ENCODE data around the gene CAPN6. TPM values are rescaled to one million over a fixed set of nuclear protein-coding genes. Genes with fewer than 3 reads are reported as not detected.

The CAPN6 gene
- total RNA-seq, 1 donor from 2014 or later: not detected

DNA sequence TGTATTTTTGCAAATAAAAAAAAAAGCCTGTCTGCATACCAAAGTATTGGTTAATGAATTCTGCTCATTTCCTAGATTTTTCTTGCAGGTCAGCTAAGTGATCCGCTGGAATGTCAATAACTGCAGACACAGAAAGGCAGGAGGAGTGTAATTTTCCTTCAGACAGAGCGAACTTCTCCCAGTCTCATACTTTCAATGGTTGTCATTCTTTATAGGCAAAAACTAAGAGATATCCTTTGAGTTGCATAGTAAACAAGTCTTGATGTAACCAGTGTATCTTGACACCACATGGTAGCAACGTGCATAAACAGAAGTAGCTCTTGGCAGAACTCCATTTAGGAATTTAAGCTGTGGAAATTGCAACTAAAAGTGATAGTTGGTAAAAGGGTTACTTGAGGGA, 8.2 kb downstream of the CAPN6 start:
- H3K36me3 Mint-ChIP-seq (ENCODE audit: low read depth): no peaks in the 10 kb centered on the region
- H3K27me3 Mint-ChIP-seq: no peaks in the 10 kb centered on the region
- H3K27ac Mint-ChIP-seq: no peak overlapping the region
- DNase-seq: no peak
- no peaks in the 10 kb centered on the region for H3K4me1 Mint-ChIP-seq
- intact Hi-C loops (cut with micrococcal nuclease): no loop called here
- H3K4me3 Mint-ChIP-seq: no peak overlapping the region
- H3K9me3 Mint-ChIP-seq: no peaks in the 10 kb centered on the region

DNA sequence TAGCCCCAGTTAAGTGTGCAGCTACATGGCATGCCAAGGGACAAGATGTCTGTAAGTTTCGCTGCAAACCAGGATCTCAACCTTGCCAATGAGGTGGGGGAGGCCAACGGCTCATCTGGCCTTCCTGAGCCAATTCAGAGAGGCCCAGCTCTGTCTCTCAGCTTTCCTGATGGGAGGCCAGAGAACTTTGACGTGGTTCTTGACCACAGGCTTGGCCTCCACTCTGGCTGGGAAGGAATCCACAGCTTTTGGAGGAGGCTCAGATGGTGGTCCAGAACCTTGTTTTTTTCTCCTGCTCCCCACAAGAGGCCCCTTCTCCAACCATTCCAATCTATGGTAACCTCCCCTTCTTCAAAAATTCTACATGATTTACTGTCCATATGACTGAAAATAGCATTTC, 9.8 kb downstream of the CAPN6 start:
- no peak for DNase-seq
- H3K27ac Mint-ChIP-seq: no peak overlapping the region
- H3K36me3 Mint-ChIP-seq (ENCODE audit: low read depth): no peaks in the 10 kb centered on the region
- H3K4me3 Mint-ChIP-seq: no peak overlapping the region
- H3K9me3 Mint-ChIP-seq: no peaks in the 10 kb centered on the region
- H3K4me1 Mint-ChIP-seq: no peaks in the 10 kb centered on the region
- no peaks in the 10 kb centered on the region for H3K27me3 Mint-ChIP-seq
- intact Hi-C loops (cut with micrococcal nuclease): no loop called here

DNA sequence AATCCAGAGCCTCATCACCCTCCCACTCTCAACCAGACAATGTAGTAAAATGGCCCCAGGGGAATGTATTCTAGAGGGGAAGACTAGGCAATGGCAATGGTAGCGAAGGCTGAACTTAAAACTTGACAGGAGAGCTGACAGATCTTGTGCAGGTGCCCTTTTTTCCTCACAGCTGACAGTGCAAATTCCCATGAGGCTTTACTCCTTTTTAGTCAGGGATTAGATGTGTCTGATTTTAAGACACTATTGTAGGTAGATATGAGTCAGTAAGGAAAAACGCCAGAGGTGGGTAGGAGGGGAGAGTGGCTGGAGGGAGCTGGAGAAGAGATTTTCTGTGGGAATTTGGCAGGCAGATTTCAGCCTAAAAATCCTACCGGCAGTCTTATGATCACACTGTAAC, 10.7 kb downstream of the CAPN6 start:
- no peaks in the 10 kb centered on the region for H3K27me3 Mint-ChIP-seq
- H3K27ac Mint-ChIP-seq: no peak overlapping the region
- DNase-seq: no peak
- no peaks in the 10 kb centered on the region for H3K36me3 Mint-ChIP-seq (ENCODE audit: low read depth)
- no peak overlapping the region for H3K4me3 Mint-ChIP-seq
- intact Hi-C loops (cut with micrococcal nuclease): no loop called here
- H3K4me1 Mint-ChIP-seq: no peaks in the 10 kb centered on the region
- no peaks in the 10 kb centered on the region for H3K9me3 Mint-ChIP-seq

DNA sequence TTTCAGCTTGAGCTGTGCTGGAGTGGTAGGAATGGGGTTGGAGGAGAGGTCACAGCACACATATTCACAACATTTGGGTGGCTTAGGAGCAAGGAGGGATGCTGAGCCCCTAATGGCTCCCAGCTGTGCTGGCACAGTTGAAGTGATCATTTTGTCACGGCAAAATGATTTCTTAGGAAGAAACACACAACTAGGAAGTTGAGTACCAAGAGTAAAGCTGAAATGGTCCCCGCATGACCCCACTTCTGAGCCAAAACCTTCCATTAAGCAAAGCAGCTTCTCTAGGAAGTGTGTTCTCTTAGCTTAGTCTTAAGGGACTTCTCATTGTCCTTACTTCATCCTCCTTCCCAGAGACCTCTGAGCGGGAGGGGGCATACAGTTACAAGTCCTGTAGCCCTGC, 12.6 kb downstream of the CAPN6 start:
- Mint-ChIP-seq H3K4me3 (no peak overlapping the region), H3K27ac (no peak overlapping the region), H3K9me3 (no peaks in the 10 kb centered on the region), H3K27me3 (no peaks in the 10 kb centered on the region), H3K36me3 (ENCODE audit: low read depth) (no peaks in the 10 kb centered on the region), H3K4me1 (no peaks in the 10 kb centered on the region)
- DNase-seq: no peak
- intact Hi-C loops (cut with micrococcal nuclease): no loop called here

DNA sequence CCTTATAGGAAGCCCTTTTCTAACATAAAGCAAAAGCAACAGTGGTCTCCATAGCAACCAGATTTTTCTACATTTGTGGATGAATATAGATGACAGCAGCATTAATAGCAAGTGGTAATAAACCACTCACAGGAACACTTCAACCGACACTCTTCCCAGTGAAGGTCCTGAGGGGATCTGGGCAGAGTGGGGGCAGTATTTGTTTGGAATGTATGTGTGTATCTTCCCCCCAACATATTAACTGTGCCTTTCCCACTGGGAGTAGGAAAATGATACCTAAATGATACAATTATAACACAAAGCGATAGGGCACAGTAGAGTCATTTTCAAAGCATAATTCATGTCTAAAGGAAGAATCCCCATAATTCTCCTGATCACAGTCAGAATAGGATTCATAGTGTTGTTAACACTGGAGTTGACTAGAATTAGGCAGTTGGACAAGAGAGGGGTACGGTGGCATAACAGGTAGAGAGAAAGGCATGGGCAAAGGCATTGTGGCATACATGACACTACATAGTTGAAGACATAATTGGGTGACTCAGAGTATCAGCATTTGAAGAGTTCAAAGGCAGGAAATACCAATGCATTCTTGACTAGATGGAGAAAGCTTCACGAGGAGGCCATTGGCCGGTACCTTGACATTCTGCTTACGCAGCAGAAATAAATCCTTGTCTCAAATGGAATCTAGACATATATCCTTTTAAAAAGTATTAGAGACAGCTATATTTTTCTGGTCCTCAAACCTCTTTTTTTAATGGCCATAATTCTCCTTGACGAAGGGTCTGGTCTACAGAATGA, 15.2 kb downstream of the CAPN6 start:
- Mint-ChIP-seq H3K4me3 (no peak overlapping the region), H3K27me3 (no peaks in the 10 kb centered on the region), H3K36me3 (ENCODE audit: low read depth) (no peaks in the 10 kb centered on the region), H3K27ac (no peak overlapping the region), H3K9me3 (no peaks in the 10 kb centered on the region), H3K4me1 (no peaks in the 10 kb centered on the region)
- intact Hi-C loops (cut with micrococcal nuclease): no loop called here
- DNase-seq: no peak

DNA sequence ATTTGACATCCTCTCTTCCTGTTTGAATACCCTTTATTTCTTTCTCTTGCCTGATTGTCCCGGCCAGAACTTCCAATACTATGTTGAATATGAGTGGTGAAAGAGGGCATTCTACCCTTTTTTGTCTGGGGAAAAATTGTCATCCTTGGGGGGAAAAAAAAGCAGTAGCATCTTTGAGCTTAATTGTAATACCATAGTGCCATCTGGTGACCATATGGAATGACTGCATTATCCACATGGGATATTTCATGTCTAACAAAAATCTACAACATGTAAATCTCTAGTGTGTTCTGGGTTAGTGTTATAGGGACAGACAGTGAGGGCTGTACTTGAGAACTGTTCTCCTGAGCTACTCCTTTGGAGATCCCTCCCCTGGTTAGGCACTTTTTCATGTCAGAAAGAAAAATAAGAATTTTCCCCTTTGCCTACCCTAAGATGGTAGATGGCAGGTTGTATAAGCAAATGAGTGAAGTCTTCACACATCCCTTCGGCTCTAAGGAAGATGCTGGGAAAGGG, 26.0 kb downstream of the CAPN6 start:
- intact Hi-C loops (cut with micrococcal nuclease): loop anchor here (1.0 to 10.0 kb wide), 3 partner anchors 146 to 789 kb away; no protein-coding TSS in a partner anchor
- Mint-ChIP-seq H3K27ac (no peak overlapping the region), H3K9me3 (no peaks in the 10 kb centered on the region), H3K27me3 (no peaks in the 10 kb centered on the region), H3K4me1 (no peaks in the 10 kb centered on the region), H3K4me3 (no peak overlapping the region), H3K36me3 (ENCODE audit: low read depth) (no peaks in the 10 kb centered on the region)
- no peak for DNase-seq

DNA sequence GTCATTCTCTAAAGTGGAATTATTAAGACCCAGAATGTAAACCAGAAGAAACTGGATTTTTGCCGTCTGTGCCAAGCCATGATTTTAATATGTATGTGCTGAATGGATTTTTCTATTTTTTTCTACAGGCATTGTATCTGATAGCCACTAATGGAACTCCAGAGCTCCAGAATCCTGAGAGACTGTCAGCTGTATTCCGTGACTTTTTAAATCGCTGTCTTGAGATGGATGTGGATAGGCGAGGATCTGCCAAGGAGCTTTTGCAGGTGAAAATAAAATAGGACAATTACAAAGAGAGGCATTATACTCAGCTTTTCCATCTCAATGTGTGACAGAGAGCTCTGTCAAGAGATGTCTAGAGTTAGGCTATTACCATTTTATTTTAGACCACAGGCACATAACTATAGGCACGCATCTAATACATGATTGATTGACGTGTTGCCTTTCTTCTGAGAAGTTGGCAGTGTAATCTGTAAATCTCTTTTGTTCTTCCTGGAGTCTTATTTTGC, 53.9 kb downstream of the CAPN6 start:
- no peaks in the 10 kb centered on the region for H3K4me1 Mint-ChIP-seq
- H3K9me3 Mint-ChIP-seq: no peaks in the 10 kb centered on the region
- DNase-seq: no peak
- intact Hi-C loops (cut with micrococcal nuclease): no loop called here
- no peak overlapping the region for H3K4me3 Mint-ChIP-seq
- no peak overlapping the region for H3K27ac Mint-ChIP-seq
- H3K36me3 Mint-ChIP-seq (ENCODE audit: low read depth): no peaks in the 10 kb centered on the region
- peaks cover 4% of the 10 kb centered on the region for H3K27me3 Mint-ChIP-seq

DNA sequence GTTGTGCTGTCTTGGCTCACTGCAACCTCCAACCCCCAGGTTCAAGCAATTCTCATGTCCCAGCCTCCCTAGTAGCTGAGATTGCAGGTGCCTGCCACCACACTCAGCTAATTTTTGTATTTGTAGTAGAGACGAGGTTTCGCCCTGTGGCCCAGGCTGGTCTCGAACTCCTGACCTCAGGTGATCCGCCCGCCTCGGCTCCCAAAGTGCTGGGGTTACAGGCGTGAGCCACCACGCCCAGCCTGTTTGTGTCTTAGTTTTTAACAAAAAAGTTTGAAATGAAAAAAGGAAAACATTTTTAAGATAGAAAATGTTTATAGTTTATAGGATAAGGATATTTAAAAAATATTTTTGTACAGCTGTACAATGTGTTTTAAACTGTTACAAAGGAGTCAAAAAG, 62.4 kb downstream of the CAPN6 start:
- intact Hi-C loops (cut with micrococcal nuclease): no loop called here
- H3K9me3 Mint-ChIP-seq: no peaks in the 10 kb centered on the region
- no peak overlapping the region for H3K27ac Mint-ChIP-seq
- H3K4me1 Mint-ChIP-seq: no peaks in the 10 kb centered on the region
- peaks cover 2% of the 10 kb centered on the region for H3K27me3 Mint-ChIP-seq
- no peak for DNase-seq
- H3K4me3 Mint-ChIP-seq: no peak overlapping the region
- no peaks in the 10 kb centered on the region for H3K36me3 Mint-ChIP-seq (ENCODE audit: low read depth)

DNA sequence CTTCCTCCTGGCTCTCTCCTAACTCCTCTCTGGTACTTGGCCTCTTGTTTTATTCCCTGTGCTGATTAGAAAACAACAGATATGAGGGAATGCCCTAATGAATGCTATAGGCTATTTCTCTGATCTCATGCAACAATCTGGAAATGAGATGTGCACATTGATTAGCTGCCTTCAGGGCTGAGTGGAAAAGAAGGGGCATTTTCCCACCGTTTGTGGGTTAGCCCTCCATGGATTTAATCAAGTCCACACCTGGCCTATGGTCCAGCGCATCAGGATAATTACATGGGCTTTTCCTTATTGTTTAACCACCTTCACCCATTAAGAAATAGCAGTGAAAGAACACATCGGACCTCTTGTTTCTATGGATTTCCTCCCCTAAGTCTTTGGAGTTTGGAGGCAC, 70.0 kb downstream of the CAPN6 start:
- no peak for DNase-seq
- H3K4me1 Mint-ChIP-seq: no peaks in the 10 kb centered on the region
- H3K27me3 Mint-ChIP-seq: no peaks in the 10 kb centered on the region
- H3K27ac Mint-ChIP-seq: no peak overlapping the region
- no peaks in the 10 kb centered on the region for H3K36me3 Mint-ChIP-seq (ENCODE audit: low read depth)
- no peaks in the 10 kb centered on the region for H3K9me3 Mint-ChIP-seq
- H3K4me3 Mint-ChIP-seq: no peak overlapping the region
- intact Hi-C loops (cut with micrococcal nuclease): no loop called here

DNA sequence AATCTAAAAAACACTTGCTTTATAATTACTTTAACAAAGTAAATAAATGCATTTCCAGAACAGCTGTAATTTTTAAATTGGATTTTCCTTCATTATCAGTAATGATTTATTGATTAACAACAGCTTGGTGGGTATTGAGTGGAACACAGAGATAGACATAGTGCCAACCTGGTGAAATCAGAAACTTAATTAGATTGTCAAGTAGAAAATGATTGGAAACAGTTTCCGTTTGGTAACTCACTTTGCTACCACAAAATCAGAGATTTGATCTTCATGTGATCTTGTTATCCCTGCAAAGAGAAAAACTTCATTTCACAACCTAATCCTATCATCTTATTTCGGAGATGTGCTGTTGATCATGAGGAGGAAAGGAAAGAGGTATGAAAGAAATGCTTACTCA, 70.8 kb downstream of the CAPN6 start:
- no peaks in the 10 kb centered on the region for H3K9me3 Mint-ChIP-seq

More for the DNA sequence above, 70.8 kb downstream of the CAPN6 start:
- DNase-seq: no peak
- Mint-ChIP-seq H3K4me1 (no peaks in the 10 kb centered on the region), H3K36me3 (ENCODE audit: low read depth) (no peaks in the 10 kb centered on the region), H3K4me3 (no peak overlapping the region), H3K27me3 (no peaks in the 10 kb centered on the region), H3K27ac (no peak overlapping the region)
- intact Hi-C loops (cut with micrococcal nuclease): no loop called here

Other genes starting within 250 kb of the CAPN6 start
- 0.07 and 0.30 TPM in 2 replicates for gene PAK3, start 174.3 kb downstream of the CAPN6 start, total RNA-seq
- gene DCX, start 141.7 kb upstream of the CAPN6 start, total RNA-seq: not detected in 2 replicates
- gene SERTM2, start 241.2 kb upstream of the CAPN6 start, total RNA-seq: not detected in 2 replicates

Data from activated CD4-positive, alpha-beta T cell treated with anti-CD3 and anti-CD28 coated beads, Interleukin-2, amount 10 ng/mL, durations not matched to agents 24 days and 14 days (primary cell).